ENCODE results near the gene RPL10L. TPM values are rescaled to one million over a fixed set of nuclear protein-coding genes. Genes with fewer than 3 reads are reported as not detected.

RPL10L gene
- total RNA-seq (2014; rRNA removed): not detected in 2 replicates
- Bru-seq, nascent RNA: not detected
- BruChase-seq, experiment 1, labeled RNA remaining after a 6-hour chase: not detected
- not detected for BruChase-seq, experiment 2, labeled RNA remaining after a 2-hour chase
- long read RNA-seq: 0 reads

GRCh38 chr14:46651526-46652144, at the start of gene RPL10L:
TSS of gene RPL10L (minus strand) at chr14:46651781. CDS start at chr14:46651736, 45 bp downstream.
- TF ChIP-seq CTCF (conservative IDR thresholded peaks at IDR 0.05; ENCODE audit: low read depth, low read length): peak; percentile 54; the same call in 1 of the 2 replicates
- no peak for TF ChIP-seq EZH2phosphoT487 (IDR thresholded peaks at IDR 0.05; ENCODE audit: borderline replicate concordance, low read length)
- no peak for TF ChIP-seq EZH2 (IDR thresholded peaks at IDR 0.05; ENCODE audit: low read length, unreplicated experiment)
- ATAC-seq (no peak), DNase-seq (no peak)
- no peaks in the 10 kb centered on the region for H3K9me3 ChIP-seq (ENCODE audit: low read length)
- H3K79me2 ChIP-seq (ENCODE audit: low read length): no peaks in the 10 kb centered on the region
- ChIA-PET POLR2A (ENCODE audit: unreplicated experiment) (no interaction called here), CTCF (no interaction called here)
- H3K27me3 ChIP-seq (ENCODE audit: low read length): 0 out of 2 replicates have a peak, but pooled peaks cover 4% of the 10 kb centered on the region
- BruUV-seq (replicated peaks): no TSS peak
- no peaks in the 10 kb centered on the region for H4K20me1 ChIP-seq (ENCODE audit: low read length)
- no peaks in the 10 kb centered on the region for H3K4me1 ChIP-seq (ENCODE audit: insufficient read depth, low read length)
- no peak within 1 kb of the TSS for H2AFZ ChIP-seq (ENCODE audit: low read length)
- no peaks in the 10 kb centered on the region for H3K9me2 ChIP-seq (replicated peaks; ENCODE audit: low read length)
- no peak within 1 kb of the TSS for H3K27ac ChIP-seq (ENCODE audit: low read length)
- no peaks in the 10 kb centered on the region for H3F3A ChIP-seq (ENCODE audit: low read length, unreplicated experiment)
- no peaks in the 10 kb centered on the region for H3K36me3 ChIP-seq (ENCODE audit: low read depth, low read length)
- H3K9ac ChIP-seq (ENCODE audit: low read length): no peak within 1 kb of the TSS
- H3K4me2 ChIP-seq (ENCODE audit: low read length): no peak within 1 kb of the TSS
- intact Hi-C loops (cut with micrococcal nuclease): no loop called here
- no peak within 1 kb of the TSS for H3K4me3 ChIP-seq (ENCODE audit: low read length)

GRCh38 chr14:46691819-46692218, 40.2 kb upstream of the RPL10L start:
- BruUV-seq (replicated peaks): no TSS peak
- DNase-seq: no peak

More at GRCh38 chr14:46691819-46692218, 40.2 kb upstream of the RPL10L start:
- H3K4me1 ChIP-seq (ENCODE audit: insufficient read depth, low read length): no peaks in the 10 kb centered on the region
- H3K27me3 ChIP-seq (ENCODE audit: low read length): no peaks in the 10 kb centered on the region
- no peak for ATAC-seq
- H3K27ac ChIP-seq (ENCODE audit: low read length): no peak overlapping the region
- no peaks in the 10 kb centered on the region for H4K20me1 ChIP-seq (ENCODE audit: low read length)
- no peaks in the 10 kb centered on the region for H3K36me3 ChIP-seq (ENCODE audit: low read depth, low read length)
- H3K4me3 ChIP-seq (ENCODE audit: low read length): no peak overlapping the region
- intact Hi-C loops (cut with micrococcal nuclease): no loop called here
- H3F3A ChIP-seq (ENCODE audit: low read length, unreplicated experiment): no peaks in the 10 kb centered on the region
- H3K9ac ChIP-seq (ENCODE audit: low read length): no peak overlapping the region
- POLR2A ChIA-PET (ENCODE audit: unreplicated experiment): no interaction called here
- no peak overlapping the region for H2AFZ ChIP-seq (ENCODE audit: low read length)
- TF ChIP-seq EZH2 (IDR thresholded peaks at IDR 0.05; ENCODE audit: low read length, unreplicated experiment) (no peak), CTCF (conservative IDR thresholded peaks at IDR 0.05; ENCODE audit: low read depth, low read length) (no peak), EZH2phosphoT487 (IDR thresholded peaks at IDR 0.05; ENCODE audit: borderline replicate concordance, low read length) (no peak)
- no peak overlapping the region for H3K4me2 ChIP-seq (ENCODE audit: low read length)
- CTCF ChIA-PET: no interaction called here
- H3K9me2 ChIP-seq (replicated peaks; ENCODE audit: low read length): no peaks in the 10 kb centered on the region
- no peaks in the 10 kb centered on the region for H3K79me2 ChIP-seq (ENCODE audit: low read length)
- H3K9me3 ChIP-seq (ENCODE audit: low read length): 0 out of 2 replicates have a peak, but pooled peaks cover 4% of the 10 kb centered on the region
